HepG2 (cell line): Measurements from ENCODE around the gene ANKRD11. TPM values are rescaled to one million over a fixed set of nuclear protein-coding genes. Genes with fewer than 3 reads are reported as not detected.

ENCODE experiments used
- ARNT2 ChIP-seq: sonication (generic); formaldehyde crosslinking; IDR thresholded peaks from 2 replicates; pipeline ENCODE4 v1.8.0; 2022; ENCODE audit warnings: mild to moderate bottlenecking, low read depth, missing genetic modification reagents, moderate library complexity
- HBP1 ChIP-seq: IDR thresholded peaks from 2 replicates; pipeline ENCODE4 v1.6.1; 2016; ENCODE audit warnings: low read depth, control low read depth
- KIAA2018 ChIP-seq: sonication (generic); formaldehyde crosslinking; IDR thresholded peaks from 2 replicates; pipeline ENCODE4 v1.5.0; 2020; ENCODE audit warnings: mild to moderate bottlenecking, missing genetic modification reagents, borderline replicate concordance
- RAD51 ChIP-seq: fragments of 450-650 bp; IDR thresholded peaks from 2 replicates; pipeline ENCODE4 v1.6.1; 2016; ENCODE audit warnings: borderline replicate concordance
- RBM22 ChIP-seq: fragments of 200-400 bp; formaldehyde crosslinking; optimal IDR thresholded peaks from 2 replicates; pipeline ENCODE3; 2017; ENCODE audit warnings: mild to moderate bottlenecking, low read length, moderate library complexity
- SOX6 ChIP-seq, 2 experiments: fragments of 450-650 bp in 1 of 2; sonication (generic) in 1 of 2; formaldehyde crosslinking in 1 of 2; IDR thresholded peaks; 2 replicates each; pipeline versions ENCODE4 v1.4.0 to v1.6.1; 2017 to 2020; ENCODE audit warnings: antibody characterized with exemption in 1 of 2, mild to moderate bottlenecking in 1 of 2, missing genetic modification reagents in 1 of 2
- TBP ChIP-seq: sonication (generic); formaldehyde crosslinking; IDR thresholded peaks from 2 replicates; pipeline ENCODE4 v1.5.0; 2020; ENCODE audit warnings: missing genetic modification reagents
- THAP8 ChIP-seq: sonication (generic); formaldehyde crosslinking; IDR thresholded peaks from 2 replicates; pipeline ENCODE4 v1.5.1; 2020; ENCODE audit warnings: missing genetic modification reagents, mild to moderate bottlenecking, borderline replicate concordance
- ZFP91 ChIP-seq: sonication (generic); formaldehyde crosslinking; IDR thresholded peaks from 2 replicates; pipeline ENCODE4 v1.9.0; 2022; ENCODE audit warnings: missing genetic modification reagents, mild to moderate bottlenecking, borderline replicate concordance
- ZNF501 ChIP-seq: sonication (generic); formaldehyde crosslinking; IDR thresholded peaks from 2 replicates; pipeline ENCODE4 v1.5.1; 2020; ENCODE audit warnings: mild to moderate bottlenecking, moderate library complexity, missing genetic modification reagents
- ZNF703 ChIP-seq: sonication (generic); formaldehyde crosslinking; IDR thresholded peaks from 2 replicates; pipeline ENCODE4 v1.5.1; 2020; ENCODE audit warnings: missing genetic modification reagents, mild to moderate bottlenecking, moderate library complexity, borderline replicate concordance
- ZNF704 ChIP-seq: sonication (generic); formaldehyde crosslinking; IDR thresholded peaks from 2 replicates; pipeline ENCODE4 v1.8.1; 2023; ENCODE audit warnings: mild to moderate bottlenecking, inconsistent platforms, moderate library complexity, missing genetic modification reagents, borderline replicate concordance
- ZSCAN29 ChIP-seq: sonication (generic); formaldehyde crosslinking; conservative IDR thresholded peaks from 2 replicates; pipeline ENCODE4 v1.4.0; 2020; ENCODE audit warnings: mild to moderate bottlenecking, missing genetic modification reagents
- polyA plus RNA-seq, 8 experiments: library from polyadenylated mRNA; depleted of rRNA in 3 of 8; stranded (reverse) in 7 of 8; unstranded in 1 of 8; fragments of >200 nt; fragmentation: Illumina TruSeq in 4 of 8; extraction: Trizol in 4 of 8; gene quantifications; 2 replicates each; pipeline versions ENCODE4 v1.2.1 to v1.2.3, GENCODE V29; 2011 to 2016; ENCODE audit warnings: low read depth in 4 of 8, missing spikeins in 1 of 8, mixed read lengths in 1 of 8; ENCODE audit not compliant: insufficient read depth in 1 of 8
- total RNA-seq, 5 experiments: library from RNA; depleted of rRNA; stranded (reverse); fragments of >200 nt; fragmentation: Illumina TruSeq; extraction: Trizol; gene quantifications; 2 replicates each; pipeline ENCODE4 v1.2.3, GENCODE V29; 2016; ENCODE audit warnings: low read depth in 1 of 5

Gene ANKRD11
- total and polyA plus RNA-seq, 2 of the 13 experiments (the other 11 are each of a cell fraction or from before 2014, with no cell fraction given), result 21.4 to 38.4 TPM

- peak; percentile 25; the same call in 1 of the 2 replicates for TF ChIP-seq ZFP91 (CRISPR knock-in tag)
- no peak for TF ChIP-seq SOX6 (IDR thresholded peaks at IDR 0.05)
- peak; percentile 11; the same call in 1 of the 2 replicates for TF ChIP-seq SOX6 (CRISPR knock-in tag; IDR thresholded peaks at IDR 0.05)
- no peak for TF ChIP-seq THAP8
- TF ChIP-seq ARNT2 (CRISPR knock-in tag), result 0 out of 2 replicates have a peak, but pooled peaks have one; percentile 31
- no peak for TF ChIP-seq ZNF703 (CRISPR knock-in tag)
- TF ChIP-seq ZNF501 (CRISPR knock-in tag), result peak; percentile 76
- no peak for TF ChIP-seq TBP (CRISPR knock-in tag)
- no peak for TF ChIP-seq RBM22
- TF ChIP-seq HBP1, result no peak
- no peak for TF ChIP-seq ZNF704 (CRISPR knock-in tag)
- no peak for TF ChIP-seq ZSCAN29
- TF ChIP-seq RAD51, result no peak
- TF ChIP-seq KIAA2018 (CRISPR knock-in tag), result no peak
Measured at GRCh38 chr16:89319886-89320781, 170.2 kb downstream of the ANKRD11 start (continued).
